HEK293T (cell line): Measurements from ENCODE around the gene SIPA1L3.

ENCODE experiments used
- ARNT ChIP-seq: fragments of 450-650 bp; IDR thresholded peaks from 2 replicates; pipeline ENCODE4 v1.6.1; 2017; ENCODE audit warnings: mild to moderate bottlenecking
- BHLHE40 ChIP-seq: fragments of 450-650 bp; IDR thresholded peaks from 2 replicates; pipeline ENCODE4 v1.6.1; 2016; ENCODE audit warnings: mild to moderate bottlenecking, moderate library complexity, borderline replicate concordance
- CTBP1 ChIP-seq: fragments of 450-650 bp; IDR thresholded peaks from 2 replicates; pipeline ENCODE4 v1.6.1; 2016; ENCODE audit warnings: borderline replicate concordance
- ELF4 ChIP-seq: fragments of 450-650 bp; IDR thresholded peaks from 2 replicates; pipeline ENCODE4 v1.6.1; 2017; ENCODE audit warnings: antibody characterized with exemption
- FOXA1 ChIP-seq: fragments of 450-650 bp; IDR thresholded peaks from 2 replicates; pipeline ENCODE4 v1.6.1; 2016; ENCODE audit warnings: mild to moderate bottlenecking
- FOXK2 ChIP-seq: fragments of 450-650 bp; IDR thresholded peaks from 2 replicates; pipeline ENCODE4 v1.6.1; 2016; ENCODE audit warnings: mild to moderate bottlenecking
- FOXM1 ChIP-seq: fragments of 450-650 bp; IDR thresholded peaks from 2 replicates; pipeline ENCODE4 v1.6.1; 2017; ENCODE audit warnings: mild to moderate bottlenecking, borderline replicate concordance
- LEF1 ChIP-seq: fragments of 450-650 bp; IDR thresholded peaks from 2 replicates; pipeline ENCODE4 v1.6.1; 2017; ENCODE audit warnings: mild to moderate bottlenecking, borderline replicate concordance
- SP1 ChIP-seq: fragments of 450-650 bp; IDR thresholded peaks from 2 replicates; pipeline ENCODE4 v1.6.1; 2017
- TARDBP ChIP-seq: fragments of 450-650 bp; IDR thresholded peaks from 2 replicates; pipeline ENCODE4 v1.6.1; 2016
- ZNF384 ChIP-seq: fragments of 450-650 bp; IDR thresholded peaks from 2 replicates; pipeline ENCODE4 v1.6.1; 2016

DNA sequence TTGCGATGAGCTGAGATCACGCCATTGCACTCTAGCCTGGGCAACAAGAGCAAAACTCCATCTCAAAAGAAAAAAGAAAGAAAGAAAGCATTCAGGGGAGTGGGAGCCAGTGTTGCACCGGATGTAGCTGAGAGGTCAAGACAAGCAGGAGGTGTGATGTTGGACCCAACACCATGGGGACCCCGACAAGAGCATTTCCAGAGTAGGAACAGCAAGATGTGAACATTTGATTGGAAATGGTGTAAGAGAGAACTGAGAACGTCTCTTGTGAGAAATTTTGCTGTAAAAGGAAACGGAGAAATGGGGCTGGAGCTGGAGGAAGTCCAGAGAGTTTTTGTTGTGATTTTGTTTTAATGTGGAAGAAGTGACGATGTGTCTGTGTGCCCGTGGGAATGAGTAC lies 332.8 kb downstream of the SIPA1L3 start:
- TF ChIP-seq FOXM1 (no peak), CTBP1 (no peak), TARDBP (no peak), ZNF384 (no peak), BHLHE40 (no peak), ELF4 (no peak), ARNT (no peak), SP1 (no peak), FOXA1 (no peak), LEF1 (no peak), FOXK2 (no peak)
